ENCODE results near the gene WIF1. TPM values are rescaled to one million over a fixed set of nuclear protein-coding genes. Genes with fewer than 3 reads are reported as not detected.

Gene WIF1
- total and polyA plus RNA-seq, 2 of the 8 experiments (the other 6 are each of a cell fraction or from before 2014, with no cell fraction given), result 1.8 to 9.1 TPM

- Histone ChIP-seq H3K27me3 (replicated peaks in 1 of 4; ENCODE audit: control insufficient read depth in 3 of 4, extremely low read depth in 1 of 4, insufficient read depth in 3 of 4, low read length in 3 of 4) (peaks cover 0 to 25% (median 18%) of the 10 kb centered on the region in 4 experiments; a peak in 6 of 7 replicates), H3K4ac (replicated peaks; ENCODE audit: insufficient read length, low read depth, low read length) (no peak overlapping the region), H3K56ac (replicated peaks; ENCODE audit: insufficient read length, low read depth, low read length) (no peak overlapping the region), H4K20me1 (replicated peaks in 1 of 2; ENCODE audit: control insufficient read depth in 1 of 2, insufficient read depth in 2 of 2, low read length in 2 of 2) (peaks cover 0 to 2% of the 10 kb centered on the region in 2 experiments), H2BK5ac (ENCODE audit: low read depth, low read length) (no peak overlapping the region), H3K9me3 (ENCODE audit: insufficient read depth in 2 of 2, low read depth in 1 of 2, low read length in 1 of 2) (no peaks in the 10 kb centered on the region), H2AFZ (ENCODE audit: low read length) (no peak overlapping the region), H3K14ac (ENCODE audit: insufficient read length) (no peak overlapping the region), H4K91ac (replicated peaks; ENCODE audit: insufficient read length, low read length) (no peak overlapping the region), H3K9ac (replicated peaks in 1 of 4; ENCODE audit: extremely low read depth in 1 of 4, low read depth in 3 of 4, low read length in 3 of 4) (no peak overlapping the region), H3K4me1 (replicated peaks in 1 of 4; ENCODE audit: control insufficient read depth in 3 of 4, insufficient read depth in 4 of 4, low read length in 3 of 4) (no peaks in the 10 kb centered on the region; a peak in 1 of 7 replicates), H4K5ac (ENCODE audit: insufficient read length, low read depth, low read length) (no peak overlapping the region), H3K18ac (ENCODE audit: extremely low read depth, low read length) (no peak overlapping the region), H2BK15ac (ENCODE audit: low read length) (no peak overlapping the region), H3K23me2 (ENCODE audit: low read depth, low read length) (peaks cover 5% of the 10 kb centered on the region; the same call in 1 of the 2 replicates), H2AK5ac (ENCODE audit: low read depth, low read length) (no peak overlapping the region), H4K8ac (ENCODE audit: extremely low read depth, insufficient read depth, low read length) (no peak overlapping the region), H3K79me1 (ENCODE audit: low read depth, low read length) (no peaks in the 10 kb centered on the region), H3K4me3 (ENCODE audit: extremely low read depth in 1 of 4, insufficient read depth in 2 of 4, low read depth in 3 of 4, low read length in 4 of 4) (no peak overlapping the region), H3K27ac (ENCODE audit: low read depth, low read length) (no peak overlapping the region), H2BK20ac (ENCODE audit: low read length) (no peak overlapping the region), H3K36me3 (ENCODE audit: control insufficient read depth in 2 of 4, insufficient read depth in 4 of 4, low read length in 3 of 4) (no peaks in the 10 kb centered on the region), H2BK12ac (ENCODE audit: low read depth, low read length) (no peak overlapping the region), H3K23ac (ENCODE audit: insufficient read length) (no peak overlapping the region), H3K79me2 (ENCODE audit: control insufficient read depth in 1 of 2, insufficient read depth in 2 of 2, low read length in 2 of 2) (no peaks in the 10 kb centered on the region), H2BK120ac (replicated peaks; ENCODE audit: low read depth, low read length) (no peak overlapping the region), H3K4me2 (ENCODE audit: insufficient read depth in 1 of 2, low read depth in 2 of 2, low read length in 2 of 2) (no peak overlapping the region)
- ChIA-PET POLR2A (ENCODE audit: partially characterized antibody) (no interaction called here), CTCF (ENCODE audit: partially characterized antibody) (interaction anchor here (0.6 to 4.2 kb wide), 26 partner anchors 10 to 800 kb away, joined by 3 to 55 read pairs (median 4); no protein-coding TSS in a partner anchor)
- 22% methylated on average over 8 of the region's 8 CpGs; no CpG with 5 or more reads in 1 of the 2 experiments for WGBS, 2 experiments (ENCODE audit: extremely low coverage in 1 of 2, insufficient coverage in 1 of 2, insufficient read length in 1 of 2, insufficient replicate concordance in 2 of 2, low coverage in 1 of 2, low lambda C conversion rate in 2 of 2, missing lambda C conversion rate in 1 of 2)
- no peak for FAIRE-seq
- peak; percentile 77 to 78 for TF ChIP-seq RAD21 (IDR thresholded peaks at IDR 0.05 in 1 of 2, conservative IDR thresholded peaks at IDR 0.05 in 1 of 2; ENCODE audit: low read depth in 2 of 2, low read length in 2 of 2)
- TF ChIP-seq POLR2AphosphoS5 (IDR thresholded peaks at IDR 0.05; ENCODE audit: low read depth, low read length), result no peak
- no peak for TF ChIP-seq POU5F1 (IDR thresholded peaks at IDR 0.05; ENCODE audit: low read depth, low read length)
- peak in 2 of 3 experiments; percentile 42 to 53; a peak in 2 of 4 replicates for TF ChIP-seq CTCF (IDR thresholded peaks at IDR 0.05; ENCODE audit: control extremely low read depth in 1 of 3, insufficient read depth in 1 of 3, low read depth in 1 of 3, low read length in 3 of 3)
- no peak for DNase-seq (ENCODE audit: low read depth in 1 of 2, low spot score in 2 of 2)
Measured at GRCh38 chr12:65123435-65124063, 2.4 kb upstream of the WIF1 start.

All from H1 (cell line).